ENCODE data around the gene CYS1. TPM values are rescaled to one million over a fixed set of nuclear protein-coding genes. Genes with fewer than 3 reads are reported as not detected.

Gene CYS1
- total RNA-seq, 3 donors from 2014 or later: 1.3 to 2.4 (median 1.6) TPM

DNA sequence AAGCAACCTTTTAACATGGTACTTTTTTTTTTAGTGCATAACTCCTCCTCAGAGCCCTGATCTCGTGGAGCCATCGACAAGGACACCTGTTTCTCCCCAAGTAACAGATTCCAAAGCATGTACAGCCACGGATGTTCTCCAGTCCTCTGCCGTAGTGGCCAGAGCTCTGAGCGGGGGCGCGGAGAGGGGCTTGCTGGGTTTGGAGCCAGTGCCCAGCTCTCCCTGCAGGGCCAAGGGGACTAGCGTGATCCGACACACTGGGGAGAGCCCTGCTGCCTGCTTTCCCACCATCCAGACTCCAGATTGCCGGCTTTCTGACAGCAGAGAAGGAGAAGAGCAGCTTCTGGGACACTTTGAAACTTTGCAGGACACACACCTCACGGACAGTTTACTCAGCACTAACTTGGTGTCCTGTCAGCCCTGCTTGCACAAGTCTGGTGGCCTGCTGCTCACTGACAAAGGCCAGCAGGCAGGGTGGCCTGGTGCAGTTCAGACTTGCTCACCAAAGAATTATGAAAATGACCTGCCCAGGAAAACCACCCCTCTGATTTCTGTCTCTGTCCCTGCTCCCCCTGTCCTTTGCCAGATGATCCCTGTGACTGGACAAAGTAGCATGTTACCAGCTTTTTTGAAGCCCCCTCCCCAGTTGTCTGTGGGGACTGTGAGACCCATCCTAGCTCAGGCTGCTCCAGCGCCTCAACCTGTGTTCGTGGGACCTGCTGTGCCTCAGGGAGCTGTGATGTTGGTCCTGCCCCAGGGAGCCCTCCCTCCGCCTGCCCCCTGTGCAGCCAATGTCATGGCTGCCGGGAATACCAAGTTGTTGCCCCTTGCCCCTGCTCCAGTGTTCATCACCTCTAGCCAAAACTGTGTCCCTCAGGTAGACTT is 32.4 kb downstream of the CYS1 start:
- H3K27me3 ChIP-seq: no peaks in the 10 kb centered on the region
- H3K36me3 ChIP-seq: no peaks in the 10 kb centered on the region
- H3K4me1 ChIP-seq: no peaks in the 10 kb centered on the region
- no peaks in the 10 kb centered on the region for H3K9me3 ChIP-seq
- no peak overlapping the region for H3K4me3 ChIP-seq
- intact Hi-C loops (cut with DNase I; ENCODE audit: low total_unique reads): loop anchor here (10.0 kb wide), 2 partner anchors 243 to 493 kb away; partner anchors contain the start of gene ADAM17
- TF ChIP-seq CTCF (IDR thresholded peaks at IDR 0.05) (no peak), POLR2AphosphoS5 (IDR thresholded peaks at IDR 0.05) (no peak), POLR2A (IDR thresholded peaks at IDR 0.05) (no peak)
- H3K27ac ChIP-seq: peak overlapping the region in 1 of 2 donors; percentile 16
- DNase-seq (ENCODE audit: low spot score in 2 of 2): no peak

DNA sequence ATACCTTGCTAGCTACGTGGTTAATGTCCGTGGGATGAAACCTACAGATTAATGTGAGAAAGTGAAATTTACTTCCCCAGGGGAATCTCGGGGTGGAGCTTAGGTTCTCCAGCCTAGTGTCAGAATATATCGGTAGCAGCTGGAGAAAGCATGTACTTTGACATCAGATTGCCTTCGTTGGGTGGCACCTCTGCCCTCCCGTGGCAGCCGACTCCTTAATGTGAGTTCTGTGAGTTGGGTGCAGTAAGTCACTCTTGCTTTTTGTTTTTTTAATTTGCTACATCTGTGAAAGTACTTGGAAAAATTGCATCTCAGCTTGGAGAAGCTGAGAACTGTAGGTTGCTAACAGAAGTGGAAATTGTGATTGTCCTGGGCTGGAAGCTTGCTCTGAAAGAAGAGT is 33.3 kb downstream of the CYS1 start:
- H3K4me1 ChIP-seq: no peaks in the 10 kb centered on the region
- no peak overlapping the region for H3K4me3 ChIP-seq
- no peaks in the 10 kb centered on the region for H3K36me3 ChIP-seq
- no peaks in the 10 kb centered on the region for H3K27me3 ChIP-seq
- intact Hi-C loops (cut with DNase I; ENCODE audit: low total_unique reads): loop anchor here (10.0 kb wide), 2 partner anchors 242 to 492 kb away; partner anchors contain the start of gene ADAM17
- DNase-seq (ENCODE audit: low spot score in 2 of 2): no peak
- H3K27ac ChIP-seq: no peak overlapping the region
- TF ChIP-seq POLR2A (IDR thresholded peaks at IDR 0.05) (no peak), CTCF (IDR thresholded peaks at IDR 0.05) (no peak), POLR2AphosphoS5 (IDR thresholded peaks at IDR 0.05) (no peak)
- H3K9me3 ChIP-seq: no peaks in the 10 kb centered on the region

DNA sequence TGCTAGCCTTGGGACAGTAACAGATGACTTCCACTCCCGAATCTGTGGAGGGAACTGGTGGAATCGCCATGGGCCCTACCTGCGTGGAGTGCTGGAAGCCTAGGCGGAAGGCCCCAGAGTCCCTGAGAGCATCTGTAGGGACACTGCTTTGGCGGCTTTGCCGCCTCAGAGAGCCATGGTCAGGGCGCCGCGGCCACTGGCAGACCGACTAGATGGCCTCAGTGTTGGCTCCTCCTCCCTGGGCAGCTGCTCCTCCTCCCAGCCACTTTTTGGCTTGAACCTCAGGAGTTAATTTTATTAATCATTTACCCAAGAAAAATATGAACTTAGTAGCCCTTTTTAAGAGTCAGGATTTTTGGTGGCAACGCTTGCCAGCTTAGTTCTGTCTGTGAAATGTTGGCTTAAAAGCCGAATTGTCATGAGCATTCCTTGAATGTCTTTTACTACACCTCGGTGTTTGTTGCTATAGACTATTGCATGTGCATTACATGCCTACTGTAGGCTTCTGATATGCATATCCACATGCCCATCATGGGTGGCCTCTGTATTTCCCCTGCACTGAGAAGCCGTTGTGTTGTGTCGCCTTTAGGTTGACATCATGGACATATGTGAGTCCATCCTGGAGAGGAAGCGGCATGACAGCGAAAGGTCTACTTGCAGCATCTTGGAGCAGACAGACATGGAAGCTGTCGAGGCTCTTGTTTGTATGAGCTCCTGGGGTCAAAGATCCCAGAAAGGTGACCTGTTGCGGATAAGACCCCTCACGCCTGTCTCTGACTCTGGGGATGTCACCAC is 34.5 kb downstream of the CYS1 start:
- peak overlapping the region; percentile 95 to 100 for H3K27ac ChIP-seq
- H3K4me3 ChIP-seq: peak overlapping the region in 1 of 3 donors; percentile 57
- DNase-seq (ENCODE audit: low spot score in 2 of 2): no peak
- TF ChIP-seq CTCF (IDR thresholded peaks at IDR 0.05): no peak
- no peak for TF ChIP-seq POLR2AphosphoS5 (IDR thresholded peaks at IDR 0.05)
- TF ChIP-seq POLR2A (IDR thresholded peaks at IDR 0.05): no peak
- no peaks in the 10 kb centered on the region for H3K4me1 ChIP-seq
- no peaks in the 10 kb centered on the region for H3K36me3 ChIP-seq
- no peaks in the 10 kb centered on the region for H3K27me3 ChIP-seq
- no peaks in the 10 kb centered on the region for H3K9me3 ChIP-seq
- intact Hi-C loops (cut with DNase I; ENCODE audit: low total_unique reads): loop anchor here (10.0 kb wide), 2 partner anchors 241 to 491 kb away; partner anchors contain the start of gene ADAM17

GRCh38 chr2:10043906-10044601 is 36.2 kb downstream of the CYS1 start:
- DNase-seq (ENCODE audit: low spot score in 2 of 2): peak; percentile 97 to 98
- no peaks in the 10 kb centered on the region for H3K36me3 ChIP-seq
- peak overlapping the region; percentile 95 to 100 for H3K27ac ChIP-seq
- H3K4me3 ChIP-seq: peak overlapping the region; percentile 57 to 94 (median 67)
- no peaks in the 10 kb centered on the region for H3K9me3 ChIP-seq
- no peak for TF ChIP-seq CTCF (IDR thresholded peaks at IDR 0.05)
- TF ChIP-seq POLR2A (IDR thresholded peaks at IDR 0.05): peak; percentile 39
- TF ChIP-seq POLR2AphosphoS5 (IDR thresholded peaks at IDR 0.05): peak; percentile 45 to 73 (median 50)
- no peaks in the 10 kb centered on the region for H3K27me3 ChIP-seq
- no peaks in the 10 kb centered on the region for H3K4me1 ChIP-seq
- intact Hi-C loops (cut with DNase I; ENCODE audit: low total_unique reads): loop anchor here (5.0 to 10.0 kb wide), 3 partner anchors 62 to 489 kb away; partner anchors contain the start of gene ADAM17

All from breast epithelium (tissue), 4 donors.